Fibroblast of lung (primary cell): ENCODE data around the gene LCN15.

Source experiments
- CTCF ChIP-seq, 2 donors: IDR thresholded peaks in 1 of 2; conservative IDR thresholded peaks in 1 of 2; 1 replicate in 1 of 2; 2 replicates in 1 of 2; pipeline ENCODE4 v1.5.1; 2011 to 2012; ENCODE audit warnings: low read length in 2 of 2, control low read depth in 1 of 2, inconsistent platforms in 1 of 2, low read depth in 1 of 2, mild to moderate bottlenecking in 1 of 2
- EZH2 ChIP-seq: IDR thresholded peaks from 2 replicates; pipeline ENCODE4 v1.5.1; 2012; ENCODE audit warnings: low read length, control low read depth, mild to moderate bottlenecking; ENCODE audit errors: missing control alignments

- TF ChIP-seq CTCF (conservative IDR thresholded peaks at IDR 0.05 in 1 of 2, IDR thresholded peaks at IDR 0.05 in 1 of 2; ENCODE audit: low read depth in 1 of 2, low read length in 2 of 2) (no peak), EZH2 (no peak)
These were observed 8.2 kb downstream of the LCN15 start for GRCh38 chr9:136756134-136756438.
